IPS DF 6.9 (cell line): ENCODE measurements around the gene UBR4.

Experiments
- DNase-seq: peaks from one replicate; pipeline ENCODE4 v3.0.0-alpha.2; 2013; ENCODE audit warnings: low read depth, low spot score
- H3K27ac ChIP-seq: one replicate; pipeline ENCODE4 v1.5.1; 2013; ENCODE audit warnings: low read length, control low read depth
- H3K27me3 ChIP-seq: 2 replicates; pipeline ENCODE4 v1.6.1; 2013; ENCODE audit warnings: mild to moderate bottlenecking, low read length; ENCODE audit not compliant: control insufficient read depth, insufficient read depth
- H3K36me3 ChIP-seq: 2 replicates; pipeline ENCODE4 v1.6.1; 2013; ENCODE audit warnings: low read length; ENCODE audit not compliant: control insufficient read depth, insufficient read depth
- H3K4me1 ChIP-seq: 2 replicates; pipeline ENCODE4 v1.6.1; 2013; ENCODE audit warnings: low read length; ENCODE audit not compliant: control insufficient read depth, insufficient read depth
- H3K4me3 ChIP-seq: 2 replicates; pipeline ENCODE4 v1.5.1; 2013; ENCODE audit warnings: mild to moderate bottlenecking, low read length
- H3K9me3 ChIP-seq: 2 replicates; pipeline ENCODE4 v1.6.1; 2013; ENCODE audit warnings: low read length, inconsistent platforms; ENCODE audit not compliant: control insufficient read depth, insufficient read depth
- WGBS: extraction: QIAGEN DNeasy Blood & Tissue Kit; methylation state at CpG from one replicate; pipeline ENCODE4 v1.1.7; 2013; ENCODE audit warnings: mixed read lengths, missing lambda C conversion rate; ENCODE audit not compliant: insufficient read length, insufficient coverage; 5-methylcytosine and 5-hydroxymethylcytosine counted together

UBR4 gene

DNA sequence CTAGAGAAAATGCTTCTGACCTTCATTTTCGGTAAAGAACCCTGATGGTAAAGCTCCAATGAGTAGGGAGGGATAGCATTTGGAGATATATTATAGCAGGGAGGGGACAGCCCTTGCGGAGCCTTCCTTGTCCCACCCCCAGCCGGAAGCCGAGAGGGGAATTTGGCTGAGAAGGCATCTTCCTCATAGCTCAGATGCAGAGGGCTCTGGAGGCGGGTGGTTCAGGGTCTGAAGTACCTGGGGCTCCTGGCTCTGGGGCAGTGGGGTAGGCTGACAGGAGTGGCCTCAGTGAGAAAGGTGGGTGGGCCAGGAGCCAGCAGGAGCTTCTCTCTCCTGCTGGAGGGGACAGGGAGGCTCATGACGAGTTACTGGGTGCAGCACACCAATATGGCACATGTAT, 165.6 kb downstream of the UBR4 start:
- Histone ChIP-seq H3K36me3 (no peaks in the 10 kb centered on the region), H3K4me1 (peaks cover 1% of the 10 kb centered on the region; the same call in 1 of the 2 replicates), H3K9me3 (no peaks in the 10 kb centered on the region), H3K27ac (no peak overlapping the region), H3K27me3 (no peaks in the 10 kb centered on the region), H3K4me3 (no peak overlapping the region)
- no CpG with 5 or more reads among the region's 6 CpGs for WGBS
- DNase-seq: no peak

DNA sequence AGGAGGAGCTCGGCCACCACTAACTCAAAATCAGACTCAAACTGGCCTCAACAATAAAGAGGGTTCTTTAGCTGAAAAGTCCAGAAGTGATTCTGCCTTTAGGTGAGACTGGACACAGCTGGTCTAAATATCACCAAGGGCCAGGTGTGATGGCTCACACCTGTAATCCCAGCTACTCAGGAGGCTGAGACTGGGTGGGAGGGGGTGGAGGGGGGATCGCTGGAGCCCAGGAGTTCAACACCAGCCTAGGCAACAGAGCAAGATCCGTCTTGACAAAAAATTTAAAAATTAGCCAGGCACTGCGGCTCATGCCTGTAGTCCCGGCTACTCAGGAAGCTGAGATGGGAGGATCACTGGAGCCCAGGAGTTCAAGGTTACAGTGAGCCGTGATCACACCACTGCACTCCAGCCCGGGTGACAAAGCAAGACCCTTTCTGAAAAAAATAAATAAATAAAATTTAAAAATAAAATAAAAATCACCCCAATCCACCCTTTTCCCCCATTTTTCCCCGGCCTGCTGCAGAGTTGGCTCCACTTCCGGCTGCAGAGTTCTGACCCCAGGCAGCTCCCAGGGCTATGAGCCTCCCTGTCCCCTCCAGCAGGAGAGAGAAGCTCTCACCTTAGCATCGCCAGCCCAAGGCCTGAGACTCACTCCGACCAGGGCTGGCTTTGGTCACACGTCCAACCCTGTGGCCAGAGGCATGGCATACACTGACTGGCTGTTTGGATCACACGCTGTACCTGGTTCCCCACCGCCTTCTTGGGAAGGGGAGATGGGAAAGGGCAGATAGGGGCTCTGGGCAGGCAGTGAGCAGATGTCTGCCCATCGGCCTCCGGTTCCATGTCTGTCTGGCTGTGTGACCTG, 166.3 kb downstream of the UBR4 start:
- Histone ChIP-seq H3K9me3 (no peaks in the 10 kb centered on the region), H3K36me3 (no peaks in the 10 kb centered on the region), H3K27ac (no peak overlapping the region), H3K27me3 (no peaks in the 10 kb centered on the region), H3K4me3 (no peak overlapping the region), H3K4me1 (peaks cover 1% of the 10 kb centered on the region; the same call in 1 of the 2 replicates)
- WGBS: no CpG with 5 or more reads among the region's 16 CpGs
- no peak for DNase-seq

DNA sequence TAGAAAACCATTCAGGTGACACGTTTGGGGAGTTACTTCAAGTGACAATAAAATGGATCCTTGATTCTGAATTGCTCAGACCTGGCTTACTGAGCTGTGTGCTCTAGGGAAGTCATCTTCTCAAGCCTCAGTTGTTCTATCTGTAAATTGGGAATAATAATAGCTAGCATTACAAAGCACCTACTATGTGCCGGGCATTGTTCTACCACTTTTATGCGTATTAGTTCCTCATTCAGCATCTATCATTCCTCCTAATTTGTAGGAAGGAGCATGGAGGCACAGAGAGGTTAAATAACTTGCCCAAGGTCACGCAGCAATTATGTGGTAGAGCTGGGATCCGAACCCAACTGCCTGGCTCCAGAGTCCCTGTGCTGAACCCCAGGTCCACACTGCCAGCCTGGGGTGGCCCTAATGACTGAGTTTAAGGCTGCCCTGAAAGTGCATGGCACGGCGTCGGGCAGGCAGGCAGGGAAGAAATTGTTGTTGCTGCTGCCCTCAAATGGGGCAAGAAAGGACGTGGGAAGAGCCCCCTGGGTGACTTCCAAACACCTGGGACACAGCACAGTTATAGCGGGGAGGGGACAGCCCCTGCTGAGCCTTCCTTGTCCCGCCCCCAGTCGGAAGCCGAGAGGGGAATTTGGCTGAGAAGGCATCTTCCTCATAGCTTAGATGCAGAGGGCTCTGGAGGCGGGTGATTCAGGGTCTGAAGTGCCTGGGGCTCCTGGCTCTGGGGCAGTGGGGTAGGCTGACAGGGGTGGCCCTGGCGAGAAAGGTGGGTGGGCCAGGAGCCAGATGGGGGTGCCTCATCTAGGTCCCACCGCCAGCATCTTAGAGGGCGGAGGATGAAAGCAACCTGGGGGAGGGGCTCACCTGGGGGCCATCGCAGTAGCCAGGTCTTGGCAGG, 167.1 kb downstream of the UBR4 start:
- H3K4me3 ChIP-seq: no peak overlapping the region
- no peak for DNase-seq
- H3K27ac ChIP-seq: no peak overlapping the region
- no peaks in the 10 kb centered on the region for H3K9me3 ChIP-seq
- no peaks in the 10 kb centered on the region for H3K36me3 ChIP-seq
- H3K27me3 ChIP-seq: no peaks in the 10 kb centered on the region
- WGBS: no CpG with 5 or more reads among the region's 18 CpGs
- H3K4me1 ChIP-seq: peaks cover 1% of the 10 kb centered on the region; the same call in 1 of the 2 replicates

DNA sequence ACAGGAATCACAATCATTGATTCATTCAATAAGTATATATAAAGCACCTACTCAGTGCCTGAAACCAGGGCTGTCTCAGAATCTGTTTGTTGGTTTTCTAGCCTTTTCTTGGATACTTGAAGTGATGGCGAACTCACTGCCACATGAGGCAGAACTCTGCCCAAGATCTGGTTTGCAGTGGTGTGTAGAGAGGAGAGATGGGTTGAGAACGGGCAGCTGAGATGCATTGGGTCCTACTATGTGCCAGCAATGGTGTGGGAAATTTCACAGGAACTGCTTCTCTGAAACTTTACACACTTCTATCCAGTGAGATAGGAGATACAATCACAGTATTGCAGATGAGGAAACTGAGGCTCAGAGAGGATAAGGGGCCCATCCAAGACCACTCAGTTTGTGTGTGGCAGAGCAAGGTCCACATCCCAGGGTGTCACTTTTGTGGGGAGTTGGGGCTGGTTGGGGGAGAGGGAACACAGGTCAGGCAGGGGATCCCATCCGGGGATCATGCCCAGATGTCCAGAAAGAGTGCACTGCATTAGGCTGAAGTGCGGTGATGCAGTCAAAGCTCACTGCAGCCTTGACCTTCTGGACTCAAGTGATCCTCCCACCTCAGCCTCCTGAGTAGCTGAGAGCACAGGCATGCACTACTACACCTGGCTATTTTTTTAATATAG, 169.9 kb downstream of the UBR4 start:
- Histone ChIP-seq H3K4me1 (peaks cover 1% of the 10 kb centered on the region; the same call in 1 of the 2 replicates), H3K27me3 (no peaks in the 10 kb centered on the region), H3K36me3 (no peaks in the 10 kb centered on the region), H3K4me3 (no peak overlapping the region), H3K9me3 (no peaks in the 10 kb centered on the region), H3K27ac (no peak overlapping the region)
- no CpG with 5 or more reads among the region's 4 CpGs for WGBS
- no peak for DNase-seq

GRCh38 chr1:19038732-19039131, 171.3 kb downstream of the UBR4 start:
- WGBS: no CpG with 5 or more reads among the region's 5 CpGs
- H3K27me3 ChIP-seq: no peaks in the 10 kb centered on the region
- no peak for DNase-seq

DNA sequence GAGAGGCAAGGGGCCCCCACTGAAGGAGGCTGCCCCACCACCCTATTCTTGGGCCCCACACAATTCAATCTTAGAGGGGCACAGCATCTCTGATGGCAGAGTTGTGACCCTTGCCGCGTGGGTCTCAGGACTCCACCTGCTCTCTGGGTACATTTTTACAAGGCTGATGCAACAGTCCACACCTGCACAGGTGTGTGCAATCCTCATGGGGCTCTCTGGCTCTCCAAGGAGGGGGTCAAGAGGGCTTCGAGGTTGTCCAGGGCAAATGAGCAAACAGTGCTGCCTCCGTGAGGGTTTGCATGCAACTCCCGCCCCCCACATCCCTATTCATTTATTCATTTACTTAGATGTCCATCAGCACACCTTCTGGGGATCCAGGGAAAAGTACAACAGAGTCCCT, 172.0 kb downstream of the UBR4 start:
- Histone ChIP-seq H3K36me3 (no peaks in the 10 kb centered on the region), H3K27ac (no peak overlapping the region), H3K9me3 (no peaks in the 10 kb centered on the region), H3K27me3 (no peaks in the 10 kb centered on the region), H3K4me3 (no peak overlapping the region), H3K4me1 (no peaks in the 10 kb centered on the region)
- DNase-seq: no peak
- WGBS: no CpG with 5 or more reads among the region's 5 CpGs

More at GRCh38 chr1:19038732-19039131, 171.3 kb downstream of the UBR4 start:
- H3K4me1 ChIP-seq: peaks cover 1% of the 10 kb centered on the region; the same call in 1 of the 2 replicates
- H3K4me3 ChIP-seq: no peak overlapping the region
- no peaks in the 10 kb centered on the region for H3K36me3 ChIP-seq
- H3K9me3 ChIP-seq: no peaks in the 10 kb centered on the region
- no peak overlapping the region for H3K27ac ChIP-seq

GRCh38 chr1:19037659-19038058, 172.4 kb downstream of the UBR4 start:
- Histone ChIP-seq H3K4me1 (no peaks in the 10 kb centered on the region), H3K9me3 (no peaks in the 10 kb centered on the region), H3K4me3 (no peak overlapping the region), H3K27ac (no peak overlapping the region), H3K27me3 (no peaks in the 10 kb centered on the region), H3K36me3 (no peaks in the 10 kb centered on the region)
- DNase-seq: no peak
- WGBS: no CpG with 5 or more reads among the region's 4 CpGs

DNA sequence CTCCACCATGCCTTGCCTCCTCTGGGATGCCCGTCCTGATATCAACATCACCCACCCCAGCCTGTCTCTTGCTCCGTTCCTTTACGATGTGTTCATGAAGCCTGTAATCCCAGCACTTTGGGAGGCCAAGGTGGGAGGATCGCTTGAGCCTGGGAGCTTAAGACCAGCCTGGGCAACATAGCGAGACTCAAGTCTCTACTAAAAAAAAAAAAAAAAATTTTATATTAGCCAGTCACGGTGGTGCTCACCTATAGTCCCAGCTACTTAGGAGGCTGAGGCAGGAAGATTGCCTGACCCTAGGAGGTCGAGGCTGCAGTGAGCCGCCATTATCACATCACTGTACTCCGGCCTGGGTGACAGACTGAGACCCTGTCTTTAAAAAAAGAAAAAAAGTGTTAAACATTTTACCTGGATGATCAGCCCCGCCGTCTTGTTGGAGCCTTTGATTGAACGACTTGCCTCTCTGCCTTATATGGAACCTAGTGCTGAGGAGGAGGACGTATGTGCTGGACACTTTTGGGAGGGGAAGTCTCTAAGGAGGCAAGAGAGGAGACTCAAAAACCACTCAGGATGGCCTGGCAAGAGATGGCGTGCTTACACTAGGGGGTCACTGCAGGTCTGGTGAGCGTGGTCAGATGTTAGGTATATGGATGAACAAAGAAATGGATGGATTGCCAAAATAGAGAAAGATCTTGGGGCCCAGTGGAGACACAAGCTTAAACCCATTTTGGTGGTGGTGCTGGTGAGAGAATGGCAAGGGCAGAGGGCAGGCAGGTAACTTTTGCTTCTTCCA, 173.1 kb downstream of the UBR4 start:
- no CpG with 5 or more reads among the region's 15 CpGs for WGBS
- DNase-seq: no peak
- Histone ChIP-seq H3K36me3 (no peaks in the 10 kb centered on the region), H3K4me1 (no peaks in the 10 kb centered on the region; the same call in 1 of the 2 replicates), H3K9me3 (no peaks in the 10 kb centered on the region), H3K27me3 (no peaks in the 10 kb centered on the region), H3K4me3 (no peak overlapping the region), H3K27ac (no peak overlapping the region)

GRCh38 chr1:19036041-19036812, 173.8 kb downstream of the UBR4 start:
- no peaks in the 10 kb centered on the region for H3K9me3 ChIP-seq
- no peak overlapping the region for H3K27ac ChIP-seq
- H3K4me3 ChIP-seq: no peak overlapping the region
- H3K27me3 ChIP-seq: no peaks in the 10 kb centered on the region
- no peaks in the 10 kb centered on the region; the same call in 1 of the 2 replicates for H3K4me1 ChIP-seq
- no CpG with 5 or more reads among the region's 17 CpGs for WGBS
- DNase-seq: no peak
- H3K36me3 ChIP-seq: no peaks in the 10 kb centered on the region
